Fibroblast of lung (primary cell): ENCODE data around the gene DPYD. TPM values are rescaled to one million over a fixed set of nuclear protein-coding genes. Genes with fewer than 3 reads are reported as not detected.

Experiments used
- DNase-seq, 2 donors: peaks; one replicate each; pipeline versions ENCODE4 v3.0.0 to v3.0.0-alpha.2; 2010; ENCODE audit warnings: low read depth in 2 of 2
- H2AFZ ChIP-seq: 2 replicates; pipeline ENCODE4 v1.5.1; 2012; ENCODE audit warnings: low read length, control low read depth, inconsistent platforms
- H3K27ac ChIP-seq: 2 replicates; pipeline ENCODE4 v1.5.1; 2011; ENCODE audit warnings: low read length, control low read depth; ENCODE audit not compliant: insufficient read depth
- H3K27me3 ChIP-seq: 2 replicates; pipeline ENCODE4 v1.5.1; 2011; ENCODE audit warnings: mild to moderate bottlenecking, low read length; ENCODE audit not compliant: control insufficient read depth, insufficient read depth
- H3K36me3 ChIP-seq: 2 replicates; pipeline ENCODE4 v1.5.1; 2011; ENCODE audit warnings: low read length; ENCODE audit not compliant: control insufficient read depth, insufficient read depth
- H3K4me1 ChIP-seq: 2 replicates; pipeline ENCODE4 v1.5.1; 2011; ENCODE audit warnings: low read length; ENCODE audit not compliant: control insufficient read depth, insufficient read depth; ENCODE audit errors: extremely low read depth
- H3K4me2 ChIP-seq: 2 replicates; pipeline ENCODE4 v1.5.1; 2011; ENCODE audit warnings: low read length, control low read depth; ENCODE audit not compliant: insufficient read depth; ENCODE audit errors: extremely low read depth
- H3K4me3 ChIP-seq, 4 experiments: fragments of 200-600 bp in 1 of 4; sonication (generic) in 1 of 4; replicated peaks in 1 of 4; 2 replicates each; pipeline ENCODE4 v1.5.1; 2011 to 2016; ENCODE audit warnings: low read length in 4 of 4, low read depth in 3 of 4, mild to moderate bottlenecking in 3 of 4, control low read depth in 2 of 4, inconsistent platforms in 1 of 4, mixed read lengths in 1 of 4; ENCODE audit not compliant: insufficient read depth in 1 of 4; ENCODE audit errors: control extremely low read depth in 1 of 4
- H3K79me2 ChIP-seq: 2 replicates; pipeline ENCODE4 v1.5.1; 2012; ENCODE audit warnings: mild to moderate bottlenecking, low read length, inconsistent platforms; ENCODE audit not compliant: control insufficient read depth, insufficient read depth
- H3K9ac ChIP-seq: 2 replicates; pipeline ENCODE4 v1.5.1; 2011; ENCODE audit warnings: mild to moderate bottlenecking, low read length, control low read depth; ENCODE audit not compliant: insufficient read depth
- H3K9me3 ChIP-seq: 2 replicates; pipeline ENCODE4 v1.5.1; 2012; ENCODE audit warnings: low read depth, low read length; ENCODE audit not compliant: control insufficient read depth, insufficient read depth
- H4K20me1 ChIP-seq: 2 replicates; pipeline ENCODE4 v1.5.1; 2011; ENCODE audit warnings: low read length; ENCODE audit not compliant: control insufficient read depth, insufficient read depth; ENCODE audit errors: extremely low read depth
- CTCF ChIP-seq, 2 donors: IDR thresholded peaks in 1 of 2; conservative IDR thresholded peaks in 1 of 2; 1 replicate in 1 of 2; 2 replicates in 1 of 2; pipeline ENCODE4 v1.5.1; 2011 to 2012; ENCODE audit warnings: low read length in 2 of 2, control low read depth in 1 of 2, inconsistent platforms in 1 of 2, low read depth in 1 of 2, mild to moderate bottlenecking in 1 of 2
- EZH2 ChIP-seq: IDR thresholded peaks from 2 replicates; pipeline ENCODE4 v1.5.1; 2012; ENCODE audit warnings: low read length, control low read depth, mild to moderate bottlenecking; ENCODE audit errors: missing control alignments
- polyA plus RNA-seq, 2 donors: library from polyadenylated mRNA; depleted of rRNA in 1 of 2; stranded (reverse) in 1 of 2; unstranded in 1 of 2; fragments of >200 nt; gene quantifications; 2 replicates each; pipeline ENCODE4 v1.2.1, GENCODE V29; 2011 to 2012; ENCODE audit warnings: missing spikeins in 1 of 2
- total RNA-seq: library from RNA; depleted of rRNA; stranded (reverse); fragments of >200 nt; gene quantifications from 2 replicates; pipeline ENCODE4 v1.2.1, GENCODE V29; 2014

DPYD gene
- total and polyA plus RNA-seq, 2 donors (not counting 1 experiment from before 2014, with no cell fraction given) = 32.0 to 63.1 TPM

- Histone ChIP-seq H3K27ac (no peak overlapping the region), H3K4me1 (no peaks in the 10 kb centered on the region), H3K9me3 (no peaks in the 10 kb centered on the region), H2AFZ (no peak overlapping the region), H3K4me2 (no peak overlapping the region), H3K4me3 (no peak overlapping the region), H3K27me3 (no peaks in the 10 kb centered on the region), H3K79me2 (no peaks in the 10 kb centered on the region), H4K20me1 (no peaks in the 10 kb centered on the region), H3K36me3 (no peaks in the 10 kb centered on the region), H3K9ac (no peak overlapping the region)
- no peak for DNase-seq
- TF ChIP-seq CTCF (conservative IDR thresholded peaks at IDR 0.05 in 1 of 2, IDR thresholded peaks at IDR 0.05 in 1 of 2; ENCODE audit: low read depth in 1 of 2, low read length in 2 of 2) (no peak), EZH2 (no peak)
These were observed 508.1 kb downstream of the DPYD start for GRCh38 chr1:97412737-97413136.

GRCh38 chr1:97412166-97412565, 508.7 kb downstream of the DPYD start:
- Histone ChIP-seq H3K9ac (no peak overlapping the region), H3K27ac (no peak overlapping the region), H4K20me1 (no peaks in the 10 kb centered on the region), H3K9me3 (no peaks in the 10 kb centered on the region), H3K4me3 (no peak overlapping the region), H3K27me3 (no peaks in the 10 kb centered on the region), H3K4me2 (no peak overlapping the region), H3K79me2 (no peaks in the 10 kb centered on the region), H2AFZ (no peak overlapping the region), H3K4me1 (no peaks in the 10 kb centered on the region), H3K36me3 (no peaks in the 10 kb centered on the region)
- no peak for TF ChIP-seq EZH2
- no peak for TF ChIP-seq CTCF (conservative IDR thresholded peaks at IDR 0.05 in 1 of 2, IDR thresholded peaks at IDR 0.05 in 1 of 2; ENCODE audit: low read depth in 1 of 2, low read length in 2 of 2)
- DNase-seq = peak; percentile 25 to 59

GRCh38 chr1:97396463-97396862, 524.4 kb downstream of the DPYD start:
- Histone ChIP-seq H3K4me1 (no peaks in the 10 kb centered on the region), H3K79me2 (no peaks in the 10 kb centered on the region), H3K4me2 (no peak overlapping the region), H3K9me3 (no peaks in the 10 kb centered on the region), H3K27me3 (no peaks in the 10 kb centered on the region), H3K27ac (no peak overlapping the region), H3K36me3 (no peaks in the 10 kb centered on the region), H2AFZ (no peak overlapping the region), H3K4me3 (no peak overlapping the region), H4K20me1 (no peaks in the 10 kb centered on the region), H3K9ac (no peak overlapping the region)
- DNase-seq = peak in 1 of 2 donors; percentile 59
- TF ChIP-seq EZH2 (no peak), CTCF (conservative IDR thresholded peaks at IDR 0.05 in 1 of 2, IDR thresholded peaks at IDR 0.05 in 1 of 2; ENCODE audit: low read depth in 1 of 2, low read length in 2 of 2) (no peak)
